Measurements from ENCODE around the gene FBXO31.

DNA sequence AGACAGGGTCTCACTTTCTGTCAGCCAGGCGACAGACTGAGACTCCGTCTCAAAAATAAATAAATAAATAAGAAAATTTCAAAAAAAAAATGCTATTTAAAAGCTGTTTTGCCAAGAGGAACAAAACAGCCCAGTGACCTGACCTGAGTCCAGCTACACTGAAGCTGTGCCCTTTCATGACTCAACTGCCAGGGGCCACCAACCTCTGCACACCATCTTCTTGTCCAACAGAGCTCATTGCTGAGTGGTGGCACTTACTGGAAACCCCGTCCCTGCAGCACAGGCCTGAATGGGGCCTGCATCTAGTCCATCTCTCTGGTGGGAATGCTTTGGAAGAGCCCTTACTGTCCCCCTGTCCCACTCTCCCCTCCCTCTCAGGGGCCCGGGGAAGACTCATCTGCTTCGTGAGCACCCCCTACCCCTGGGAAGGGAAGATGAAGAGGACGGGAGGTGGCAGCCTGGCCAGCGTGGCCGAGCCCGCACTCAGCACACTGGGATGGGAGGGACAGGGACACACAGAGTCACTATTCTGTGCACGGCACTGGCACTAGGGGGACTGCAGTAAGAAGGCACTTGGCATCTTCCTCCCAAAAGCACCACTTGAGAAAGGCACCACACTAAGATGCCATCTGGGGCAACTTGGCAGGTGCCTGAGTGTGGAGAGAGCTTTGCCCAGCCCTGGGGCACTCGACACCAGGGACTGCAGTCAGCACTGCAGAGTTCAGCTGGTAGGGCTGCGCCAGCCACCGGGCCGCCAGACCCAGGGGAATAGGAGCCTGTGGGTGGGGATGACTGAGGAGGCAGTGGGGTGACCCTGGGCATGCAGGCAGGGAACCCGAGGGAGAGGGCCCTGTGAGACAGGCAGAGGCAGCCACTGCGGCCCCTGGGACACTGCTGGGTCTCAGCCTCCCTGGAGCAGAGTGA is 13.5 kb downstream of the FBXO31 start:
- TF ChIP-seq, protein P1, sequence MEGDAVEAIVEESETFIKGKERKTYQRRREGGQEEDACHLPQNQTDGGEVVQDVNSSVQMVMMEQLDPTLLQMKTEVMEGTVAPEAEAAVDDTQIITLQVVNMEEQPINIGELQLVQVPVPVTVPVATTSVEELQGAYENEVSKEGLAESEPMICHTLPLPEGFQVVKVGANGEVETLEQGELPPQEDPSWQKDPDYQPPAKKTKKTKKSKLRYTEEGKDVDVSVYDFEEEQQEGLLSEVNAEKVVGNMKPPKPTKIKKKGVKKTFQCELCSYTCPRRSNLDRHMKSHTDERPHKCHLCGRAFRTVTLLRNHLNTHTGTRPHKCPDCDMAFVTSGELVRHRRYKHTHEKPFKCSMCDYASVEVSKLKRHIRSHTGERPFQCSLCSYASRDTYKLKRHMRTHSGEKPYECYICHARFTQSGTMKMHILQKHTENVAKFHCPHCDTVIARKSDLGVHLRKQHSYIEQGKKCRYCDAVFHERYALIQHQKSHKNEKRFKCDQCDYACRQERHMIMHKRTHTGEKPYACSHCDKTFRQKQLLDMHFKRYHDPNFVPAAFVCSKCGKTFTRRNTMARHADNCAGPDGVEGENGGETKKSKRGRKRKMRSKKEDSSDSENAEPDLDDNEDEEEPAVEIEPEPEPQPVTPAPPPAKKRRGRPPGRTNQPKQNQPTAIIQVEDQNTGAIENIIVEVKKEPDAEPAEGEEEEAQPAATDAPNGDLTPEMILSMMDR (IDR thresholded peaks at IDR 0.05), result no peak
- TF ChIP-seq EZH2 (IDR thresholded peaks at IDR 0.05; ENCODE audit: borderline replicate concordance, insufficient read depth, low read depth, low read length, poor library complexity, severe bottlenecking), result no peak
